Smooth muscle cell (in vitro differentiated cells): ENCODE results near the gene YY2. TPM values are rescaled to one million over a fixed set of nuclear protein-coding genes. Genes with fewer than 3 reads are reported as not detected.

ENCODE experiments used
- DNase-seq: peaks from one replicate; lab custom pipeline; 2025; ENCODE audit not compliant: unreplicated experiment; lab: John Stamatoyannopoulos, UW
- H2AFZ ChIP-seq: fragments of 200-600 bp; sonication (generic); 2 replicates; pipeline ENCODE4 v1.6.0; 2016; ENCODE audit warnings: antibody characterized with exemption, low read depth, mild to moderate bottlenecking
- H3F3A ChIP-seq: fragments of 200-600 bp; sonication (generic); 2 replicates; pipeline ENCODE4 v1.6.0; 2017; ENCODE audit warnings: antibody characterized with exemption, low read depth
- H3K27ac ChIP-seq: fragments of 200-600 bp; sonication (generic); 2 replicates; pipeline ENCODE4 v1.5.1; 2016; ENCODE audit warnings: low read depth, mild to moderate bottlenecking
- H3K27me3 ChIP-seq: fragments of 200-600 bp; sonication (generic); 2 replicates; pipeline ENCODE4 v1.6.1; 2016; ENCODE audit warnings: low read depth, mild to moderate bottlenecking
- H3K36me3 ChIP-seq: fragments of 200-600 bp; sonication (generic); 2 replicates; pipeline ENCODE4 v1.5.1; 2016; ENCODE audit warnings: low read depth
- H3K4me1 ChIP-seq: fragments of 200-600 bp; sonication (generic); 2 replicates; pipeline ENCODE4 v1.5.1; 2016; ENCODE audit warnings: low read depth
- H3K4me2 ChIP-seq: fragments of 200-600 bp; sonication (generic); 2 replicates; pipeline ENCODE4 v1.6.0; 2016; ENCODE audit warnings: mild to moderate bottlenecking
- H3K4me3 ChIP-seq: fragments of 200-600 bp; sonication (generic); 2 replicates; pipeline ENCODE4 v1.5.1; 2016; ENCODE audit warnings: mild to moderate bottlenecking
- H3K79me2 ChIP-seq: fragments of 200-600 bp; sonication (generic); 2 replicates; pipeline ENCODE4 v1.6.0; 2016; ENCODE audit warnings: low read depth, mild to moderate bottlenecking
- H3K9ac ChIP-seq: fragments of 200-600 bp; sonication (generic); 2 replicates; pipeline ENCODE4 v1.6.0; 2016; ENCODE audit warnings: low read depth
- H3K9me3 ChIP-seq: fragments of 200-600 bp; sonication (generic); replicated peaks from 2 replicates; pipeline ENCODE4 v1.5.1; 2016; ENCODE audit warnings: low read depth
- H4K20me1 ChIP-seq: fragments of 200-600 bp; sonication (generic); 2 replicates; pipeline ENCODE4 v1.6.0; 2016; ENCODE audit warnings: low read depth
- WGBS: methylation state at CpG from one replicate; pipeline ENCODE4 v1.1.7; 2016; ENCODE audit warnings: low lambda C conversion rate; 5-methylcytosine and 5-hydroxymethylcytosine counted together
- polyA plus RNA-seq: library from polyadenylated mRNA; unstranded; fragments of >200 nt; fragmentation: Nextera tagmentation; extraction: Ambion mirVana; gene quantifications from 2 replicates; pipeline ENCODE4 v1.2.1, GENCODE V29; 2016
- small RNA-seq: library from RNA; depleted of rRNA; stranded (forward); fragments of <200 nt; gene quantifications from one replicate; pipeline ENCODE3, GENCODE V24; 2014
- total RNA-seq: library from RNA; depleted of rRNA; stranded (reverse); fragments of >200 nt; gene quantifications from 2 replicates; pipeline ENCODE4 v1.2.3, GENCODE V29; 2014
- TF ChIP-seq, protein P1 (sequence below): fragments of 200-600 bp; sonication (generic); IDR thresholded peaks from 2 replicates; pipeline ENCODE4 v1.5.1; 2017; ENCODE audit warnings: borderline replicate concordance, mild to moderate bottlenecking, antibody characterized with exemption; ENCODE audit not compliant: insufficient read depth, poor library complexity, severe bottlenecking

The YY2 gene
- total and polyA plus RNA-seq, 2 experiments from 2014 or later, result 2.0 to 2.4 TPM

DNA sequence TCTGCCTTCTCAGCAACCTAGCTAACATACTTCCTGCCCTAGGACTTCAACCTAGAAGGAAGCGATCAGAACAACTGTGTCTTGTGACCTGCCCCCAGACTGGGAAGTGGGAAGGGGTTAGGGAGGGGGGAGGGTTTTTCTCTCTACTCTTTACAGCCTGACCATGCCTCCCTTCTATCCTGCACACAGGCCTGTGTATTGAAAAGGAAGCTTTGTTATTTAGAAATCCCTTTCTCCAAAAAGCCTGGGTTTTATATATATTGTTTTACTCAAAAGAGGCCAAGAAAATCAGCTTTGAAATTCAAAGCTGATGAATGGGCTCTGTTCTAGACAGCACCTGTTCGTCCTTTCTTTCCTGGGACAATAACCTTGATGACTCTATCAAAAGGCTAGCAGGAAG is 49.5 kb downstream of the YY2 start:
- no peaks in the 10 kb centered on the region for H3K36me3 ChIP-seq
- no peak overlapping the region for H2AFZ ChIP-seq
- H3K79me2 ChIP-seq, result no peaks in the 10 kb centered on the region
- peaks cover 5% of the 10 kb centered on the region for H3K4me1 ChIP-seq
- no peaks in the 10 kb centered on the region for H3K27me3 ChIP-seq
- H3K9ac ChIP-seq, result no peak overlapping the region
- H3K27ac ChIP-seq, result no peak overlapping the region
- H3K9me3 ChIP-seq, result no peaks in the 10 kb centered on the region
- H4K20me1 ChIP-seq, result no peaks in the 10 kb centered on the region
- no peaks in the 10 kb centered on the region for H3F3A ChIP-seq
- no peak overlapping the region for H3K4me2 ChIP-seq
- TF ChIP-seq, protein P1, sequence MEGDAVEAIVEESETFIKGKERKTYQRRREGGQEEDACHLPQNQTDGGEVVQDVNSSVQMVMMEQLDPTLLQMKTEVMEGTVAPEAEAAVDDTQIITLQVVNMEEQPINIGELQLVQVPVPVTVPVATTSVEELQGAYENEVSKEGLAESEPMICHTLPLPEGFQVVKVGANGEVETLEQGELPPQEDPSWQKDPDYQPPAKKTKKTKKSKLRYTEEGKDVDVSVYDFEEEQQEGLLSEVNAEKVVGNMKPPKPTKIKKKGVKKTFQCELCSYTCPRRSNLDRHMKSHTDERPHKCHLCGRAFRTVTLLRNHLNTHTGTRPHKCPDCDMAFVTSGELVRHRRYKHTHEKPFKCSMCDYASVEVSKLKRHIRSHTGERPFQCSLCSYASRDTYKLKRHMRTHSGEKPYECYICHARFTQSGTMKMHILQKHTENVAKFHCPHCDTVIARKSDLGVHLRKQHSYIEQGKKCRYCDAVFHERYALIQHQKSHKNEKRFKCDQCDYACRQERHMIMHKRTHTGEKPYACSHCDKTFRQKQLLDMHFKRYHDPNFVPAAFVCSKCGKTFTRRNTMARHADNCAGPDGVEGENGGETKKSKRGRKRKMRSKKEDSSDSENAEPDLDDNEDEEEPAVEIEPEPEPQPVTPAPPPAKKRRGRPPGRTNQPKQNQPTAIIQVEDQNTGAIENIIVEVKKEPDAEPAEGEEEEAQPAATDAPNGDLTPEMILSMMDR, result no peak
- WGBS, result 53% methylated on average over 2 of the region's 2 CpGs
- no peak overlapping the region for H3K4me3 ChIP-seq
- no peak for DNase-seq

DNA sequence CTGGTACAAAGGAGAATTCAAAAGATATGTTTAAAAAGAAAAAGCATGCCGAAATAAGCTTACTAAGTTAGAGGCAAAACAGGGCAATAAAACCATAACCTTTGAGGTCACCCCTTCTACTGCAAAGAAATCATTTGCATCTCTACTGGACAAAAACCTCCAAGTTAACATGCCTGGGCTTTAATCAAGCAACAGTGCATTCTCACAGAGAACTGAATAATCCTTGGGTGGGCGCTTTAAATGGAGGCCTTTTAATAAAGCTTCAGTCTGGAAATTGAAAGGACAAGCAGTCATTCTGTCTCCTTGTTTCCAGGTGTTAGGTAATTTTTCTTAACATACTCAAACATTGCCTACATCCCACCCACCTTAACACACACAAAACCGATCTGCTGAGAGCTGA is 50.2 kb downstream of the YY2 start:
- H3K9ac ChIP-seq, result no peak overlapping the region
- 75% methylated on average over 3 of the region's 3 CpGs for WGBS
- no peak overlapping the region for H2AFZ ChIP-seq
- TF ChIP-seq, protein P1, result no peak
- no peaks in the 10 kb centered on the region for H3F3A ChIP-seq
- no peaks in the 10 kb centered on the region for H3K9me3 ChIP-seq
- no peak overlapping the region for H3K4me3 ChIP-seq
- H3K27me3 ChIP-seq, result no peaks in the 10 kb centered on the region
- peaks cover 5% of the 10 kb centered on the region for H3K4me1 ChIP-seq
- no peaks in the 10 kb centered on the region for H3K79me2 ChIP-seq
- DNase-seq, result no peak
- H3K27ac ChIP-seq, result no peak overlapping the region
- H4K20me1 ChIP-seq, result no peaks in the 10 kb centered on the region
- H3K36me3 ChIP-seq, result no peaks in the 10 kb centered on the region
- no peak overlapping the region for H3K4me2 ChIP-seq

DNA sequence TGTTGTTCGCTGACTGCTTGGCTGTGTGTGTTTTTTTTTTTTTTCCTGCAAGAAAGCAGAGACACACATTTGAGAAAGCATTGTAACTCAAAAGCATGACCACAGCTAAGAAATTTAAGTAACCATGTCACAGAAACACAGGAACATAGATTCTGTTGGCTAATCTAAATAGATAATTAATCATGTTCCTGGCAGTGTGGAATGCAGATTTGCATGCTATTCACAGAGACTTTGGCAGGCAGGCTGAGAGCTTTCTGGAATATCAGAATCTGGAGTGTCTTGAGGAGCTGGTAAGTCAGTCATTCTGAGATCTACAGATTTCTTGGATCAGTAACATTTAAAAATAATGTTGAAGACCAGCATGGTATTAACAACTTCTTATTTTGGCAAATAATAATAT is 51.5 kb downstream of the YY2 start:
- 38% methylated on average over 1 of the region's 1 CpG for WGBS
- no peaks in the 10 kb centered on the region for H4K20me1 ChIP-seq
- H3F3A ChIP-seq, result no peaks in the 10 kb centered on the region
- H3K4me2 ChIP-seq, result no peak overlapping the region
- H3K79me2 ChIP-seq, result no peaks in the 10 kb centered on the region
- no peaks in the 10 kb centered on the region for H3K9me3 ChIP-seq
- no peaks in the 10 kb centered on the region for H3K36me3 ChIP-seq
- no peak overlapping the region for H3K9ac ChIP-seq
- no peaks in the 10 kb centered on the region for H3K27me3 ChIP-seq
- H3K4me1 ChIP-seq, result peaks cover 5% of the 10 kb centered on the region
- no peak overlapping the region for H2AFZ ChIP-seq
- DNase-seq, result no peak
- TF ChIP-seq, protein P1, result no peak
- no peak overlapping the region for H3K4me3 ChIP-seq
- no peak overlapping the region for H3K27ac ChIP-seq

Small RNAs within 50 kb of the gene (small RNA-seq; reads per million reads assigned to genes)
- not detected for gene U73479.1

Other genes starting within 250 kb of the YY2 start
- not detected in 2 replicates for gene KLHL34, start 197.7 kb upstream of the YY2 start, total RNA-seq
- not detected in 2 replicates for gene KLHL34, start 197.7 kb upstream of the YY2 start, polyA plus RNA-seq
- not detected in 2 replicates for gene SMPX, start 97.9 kb upstream of the YY2 start, total RNA-seq
- 0.20 and 0.37 TPM in 2 replicates for gene SMPX, start 97.9 kb upstream of the YY2 start, polyA plus RNA-seq
- gene MBTPS2, start 16.4 kb upstream of the YY2 start, total RNA-seq, result 13.2 and 16.6 TPM in 2 replicates
- gene MBTPS2, start 16.4 kb upstream of the YY2 start, polyA plus RNA-seq, result 14.1 TPM in 2 replicates
- 43.8 and 46.7 TPM in 2 replicates for gene SMS, start 84.7 kb downstream of the YY2 start, total RNA-seq
- gene SMS, start 84.7 kb downstream of the YY2 start, polyA plus RNA-seq, result 37.2 and 54.7 TPM in 2 replicates
- gene PHEX, start 176.3 kb downstream of the YY2 start, total RNA-seq, result 0.40 TPM in 1 of 2 replicates, not detected in the other
- gene PHEX, start 176.3 kb downstream of the YY2 start, polyA plus RNA-seq, result 0.18 TPM in 1 of 2 replicates, not detected in the other